Measurements from ENCODE around the gene TPI1.
"Not testable (repeated sequence)": the region's sequence is repeated elsewhere in the genome, so short reads cannot be mapped to it uniquely, and the experiment has no call there.

- TF ChIP-seq CTCF (IDR thresholded peaks at IDR 0.05; ENCODE audit: low read depth, low read length, missing input control); YY1 (IDR thresholded peaks at IDR 0.05); SP1 (IDR thresholded peaks at IDR 0.05); MAX (IDR thresholded peaks at IDR 0.05); ATF3 (IDR thresholded peaks at IDR 0.05); RAD21 (IDR thresholded peaks at IDR 0.05); JUND (IDR thresholded peaks at IDR 0.05); REST (IDR thresholded peaks at IDR 0.05); TAF1 (conservative IDR thresholded peaks at IDR 0.05); FOXA1 (IDR thresholded peaks at IDR 0.05); RXRA (IDR thresholded peaks at IDR 0.05): not testable (repeated sequence)
These were observed 12.5 kb downstream of the TPI1 start for GRCh38 chr12:6879824-6880223.

All from liver (tissue), 3 donors.